ENCODE measurements around the gene ANKLE1.

Gene ANKLE1

DNA sequence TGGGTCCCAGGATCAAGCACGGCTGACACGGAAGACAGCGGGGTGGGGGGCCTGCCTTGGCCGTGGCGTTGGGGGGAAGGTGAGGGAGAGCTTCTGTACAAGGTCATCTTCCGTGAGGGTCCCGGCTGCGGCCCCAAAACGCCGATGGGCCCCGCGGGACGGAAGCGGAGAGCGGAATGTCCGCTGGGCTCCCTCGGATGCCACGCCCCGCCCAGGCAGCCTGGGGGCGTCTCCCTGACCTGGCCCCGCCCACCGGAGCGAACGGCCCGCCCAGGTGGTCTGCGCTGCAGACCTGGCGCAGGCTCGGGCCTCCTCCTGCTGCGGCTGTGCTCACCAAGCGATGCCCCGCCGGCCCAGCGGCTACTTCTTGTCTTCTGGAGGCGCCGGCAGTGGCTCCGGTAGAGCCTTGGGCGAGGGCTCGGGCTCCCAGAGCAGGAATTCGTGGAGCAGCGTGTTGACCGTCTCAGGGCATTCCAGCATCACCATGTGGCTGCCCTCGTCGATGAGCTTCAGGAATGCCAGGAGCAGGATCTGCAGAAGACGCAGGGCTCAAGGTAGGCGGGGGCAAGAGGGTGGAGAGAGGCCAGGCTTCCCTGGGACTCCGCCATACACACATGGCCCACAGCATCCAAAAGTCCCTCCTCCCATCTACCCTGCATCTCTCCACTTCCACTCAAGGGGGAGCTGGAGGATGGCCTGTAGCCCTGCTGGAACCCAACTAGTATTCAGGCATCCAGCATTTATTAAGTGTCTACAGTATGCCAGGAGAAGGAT, 10.8 kb downstream of the ANKLE1 start (continued):
- TF ChIP-seq, protein P1, sequence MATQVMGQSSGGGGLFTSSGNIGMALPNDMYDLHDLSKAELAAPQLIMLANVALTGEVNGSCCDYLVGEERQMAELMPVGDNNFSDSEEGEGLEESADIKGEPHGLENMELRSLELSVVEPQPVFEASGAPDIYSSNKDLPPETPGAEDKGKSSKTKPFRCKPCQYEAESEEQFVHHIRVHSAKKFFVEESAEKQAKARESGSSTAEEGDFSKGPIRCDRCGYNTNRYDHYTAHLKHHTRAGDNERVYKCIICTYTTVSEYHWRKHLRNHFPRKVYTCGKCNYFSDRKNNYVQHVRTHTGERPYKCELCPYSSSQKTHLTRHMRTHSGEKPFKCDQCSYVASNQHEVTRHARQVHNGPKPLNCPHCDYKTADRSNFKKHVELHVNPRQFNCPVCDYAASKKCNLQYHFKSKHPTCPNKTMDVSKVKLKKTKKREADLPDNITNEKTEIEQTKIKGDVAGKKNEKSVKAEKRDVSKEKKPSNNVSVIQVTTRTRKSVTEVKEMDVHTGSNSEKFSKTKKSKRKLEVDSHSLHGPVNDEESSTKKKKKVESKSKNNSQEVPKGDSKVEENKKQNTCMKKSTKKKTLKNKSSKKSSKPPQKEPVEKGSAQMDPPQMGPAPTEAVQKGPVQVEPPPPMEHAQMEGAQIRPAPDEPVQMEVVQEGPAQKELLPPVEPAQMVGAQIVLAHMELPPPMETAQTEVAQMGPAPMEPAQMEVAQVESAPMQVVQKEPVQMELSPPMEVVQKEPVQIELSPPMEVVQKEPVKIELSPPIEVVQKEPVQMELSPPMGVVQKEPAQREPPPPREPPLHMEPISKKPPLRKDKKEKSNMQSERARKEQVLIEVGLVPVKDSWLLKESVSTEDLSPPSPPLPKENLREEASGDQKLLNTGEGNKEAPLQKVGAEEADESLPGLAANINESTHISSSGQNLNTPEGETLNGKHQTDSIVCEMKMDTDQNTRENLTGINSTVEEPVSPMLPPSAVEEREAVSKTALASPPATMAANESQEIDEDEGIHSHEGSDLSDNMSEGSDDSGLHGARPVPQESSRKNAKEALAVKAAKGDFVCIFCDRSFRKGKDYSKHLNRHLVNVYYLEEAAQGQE (tag by site-specific recombination; IDR thresholded peaks at IDR 0.05), result no peak
- no peak for TF ChIP-seq ZNF324 (tag by site-specific recombination; IDR thresholded peaks at IDR 0.05)
- TF ChIP-seq ZNF600 (tag by site-specific recombination; IDR thresholded peaks at IDR 0.05), result 0 out of 2 replicates have a peak, but pooled peaks have one; percentile 31
- TF ChIP-seq, protein P2, sequence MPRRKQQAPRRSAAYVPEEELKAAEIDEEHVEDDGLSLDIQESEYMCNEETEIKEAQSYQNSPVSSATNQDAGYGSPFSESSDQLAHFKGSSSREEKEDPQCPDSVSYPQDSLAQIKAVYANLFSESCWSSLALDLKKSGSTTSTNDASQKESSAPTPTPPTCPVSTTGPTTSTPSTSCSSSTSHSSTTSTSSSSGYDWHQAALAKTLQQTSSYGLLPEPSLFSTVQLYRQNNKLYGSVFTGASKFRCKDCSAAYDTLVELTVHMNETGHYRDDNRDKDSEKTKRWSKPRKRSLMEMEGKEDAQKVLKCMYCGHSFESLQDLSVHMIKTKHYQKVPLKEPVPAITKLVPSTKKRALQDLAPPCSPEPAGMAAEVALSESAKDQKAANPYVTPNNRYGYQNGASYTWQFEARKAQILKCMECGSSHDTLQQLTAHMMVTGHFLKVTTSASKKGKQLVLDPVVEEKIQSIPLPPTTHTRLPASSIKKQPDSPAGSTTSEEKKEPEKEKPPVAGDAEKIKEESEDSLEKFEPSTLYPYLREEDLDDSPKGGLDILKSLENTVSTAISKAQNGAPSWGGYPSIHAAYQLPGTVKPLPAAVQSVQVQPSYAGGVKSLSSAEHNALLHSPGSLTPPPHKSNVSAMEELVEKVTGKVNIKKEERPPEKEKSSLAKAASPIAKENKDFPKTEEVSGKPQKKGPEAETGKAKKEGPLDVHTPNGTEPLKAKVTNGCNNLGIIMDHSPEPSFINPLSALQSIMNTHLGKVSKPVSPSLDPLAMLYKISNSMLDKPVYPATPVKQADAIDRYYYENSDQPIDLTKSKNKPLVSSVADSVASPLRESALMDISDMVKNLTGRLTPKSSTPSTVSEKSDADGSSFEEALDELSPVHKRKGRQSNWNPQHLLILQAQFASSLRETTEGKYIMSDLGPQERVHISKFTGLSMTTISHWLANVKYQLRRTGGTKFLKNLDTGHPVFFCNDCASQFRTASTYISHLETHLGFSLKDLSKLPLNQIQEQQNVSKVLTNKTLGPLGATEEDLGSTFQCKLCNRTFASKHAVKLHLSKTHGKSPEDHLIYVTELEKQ (tag by site-specific recombination; IDR thresholded peaks at IDR 0.05; ENCODE audit: borderline replicate concordance), result no peak
- TF ChIP-seq ZNF174 (tag by site-specific recombination; IDR thresholded peaks at IDR 0.05), result no peak
- no peak for TF ChIP-seq GLIS1 (tag by site-specific recombination; IDR thresholded peaks at IDR 0.05)
- TF ChIP-seq, protein P3, sequence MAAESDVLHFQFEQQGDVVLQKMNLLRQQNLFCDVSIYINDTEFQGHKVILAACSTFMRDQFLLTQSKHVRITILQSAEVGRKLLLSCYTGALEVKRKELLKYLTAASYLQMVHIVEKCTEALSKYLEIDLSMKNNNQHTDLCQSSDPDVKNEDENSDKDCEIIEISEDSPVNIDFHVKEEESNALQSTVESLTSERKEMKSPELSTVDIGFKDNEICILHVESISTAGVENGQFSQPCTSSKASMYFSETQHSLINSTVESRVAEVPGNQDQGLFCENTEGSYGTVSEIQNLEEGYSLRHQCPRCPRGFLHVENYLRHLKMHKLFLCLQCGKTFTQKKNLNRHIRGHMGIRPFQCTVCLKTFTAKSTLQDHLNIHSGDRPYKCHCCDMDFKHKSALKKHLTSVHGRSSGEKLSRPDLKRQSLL (tag by site-specific recombination; IDR thresholded peaks at IDR 0.05), result peak; percentile 61; the same call in 1 of the 2 replicates
- TF ChIP-seq KLF9 (tag by site-specific recombination; IDR thresholded peaks at IDR 0.05; ENCODE audit: low read depth), result no peak
- no peak for TF ChIP-seq MYNN (tag by site-specific recombination; IDR thresholded peaks at IDR 0.05; ENCODE audit: borderline replicate concordance)
- TF ChIP-seq ZNF792 (tag by site-specific recombination; IDR thresholded peaks at IDR 0.05), result peak; percentile 99
- no peak for TF ChIP-seq ZNF558 (tag by site-specific recombination; IDR thresholded peaks at IDR 0.05)

DNA sequence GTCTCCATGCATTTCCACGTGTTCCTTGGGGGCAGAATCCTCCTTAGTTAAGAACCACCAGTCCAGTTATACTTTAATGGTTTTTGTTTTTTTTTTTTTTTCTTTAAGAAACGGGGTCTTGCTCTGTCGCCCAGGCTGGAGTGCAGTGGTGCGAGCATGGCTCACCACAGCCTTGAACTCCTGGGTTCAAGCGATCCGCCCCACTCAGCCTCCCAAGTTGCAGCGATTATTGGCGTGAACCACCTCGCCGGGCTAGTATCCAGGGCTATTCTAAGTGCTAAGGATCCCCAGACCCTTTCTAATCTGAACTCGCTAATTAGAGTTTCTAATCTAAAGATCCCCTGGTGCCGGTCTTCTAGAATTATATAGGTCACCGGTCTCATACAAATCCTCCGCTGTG, 11.9 kb downstream of the ANKLE1 start:
- CTCF ChIA-PET, result interaction anchor here (0.6 to 1.8 kb wide), 5 partner anchors 10 to 137 kb away, joined by 3 to 9 read pairs (median 4); partner anchors contain the start of genes ABHD8 and MRPL34
- peaks cover 0 to 37% of the 10 kb centered on the region in 2 experiments; a peak in 2 of 3 replicates for H3K36me3 ChIP-seq (ENCODE audit: control insufficient read depth in 2 of 2, insufficient read depth in 1 of 2, low read length in 2 of 2)
- TF ChIP-seq ZNF473 (tag by site-specific recombination; IDR thresholded peaks at IDR 0.05) (no peak), TCF7L2 (IDR thresholded peaks at IDR 0.05; ENCODE audit: borderline replicate concordance, low read depth, low read length) (no peak), ZSCAN23 (tag by site-specific recombination; IDR thresholded peaks at IDR 0.05) (no peak), ZFHX2 (tag by site-specific recombination; conservative IDR thresholded peaks at IDR 0.05) (no peak), ZNF785 (tag by site-specific recombination; IDR thresholded peaks at IDR 0.05) (no peak), ZNF19 (tag by site-specific recombination; IDR thresholded peaks at IDR 0.05; ENCODE audit: low read depth) (no peak), ZNF510 (tag by site-specific recombination; IDR thresholded peaks at IDR 0.05; ENCODE audit: insufficient replicate concordance) (no peak), ZNF354C (tag by site-specific recombination; IDR thresholded peaks at IDR 0.05; ENCODE audit: borderline replicate concordance, low read depth) (no peak), ZNF350 (tag by site-specific recombination; IDR thresholded peaks at IDR 0.05) (no peak)
- H3K4me3 ChIP-seq (ENCODE audit: low read depth, low read length), result no peak overlapping the region
- no peaks in the 10 kb centered on the region for H3K4me1 ChIP-seq (ENCODE audit: control insufficient read depth, insufficient read depth, low read length)
- no peak overlapping the region for H3K27ac ChIP-seq (ENCODE audit: extremely low read depth, low read depth, low read length)
- no peaks in the 10 kb centered on the region for H3K9me3 ChIP-seq (ENCODE audit: control insufficient read depth, insufficient read depth, low read depth, low read length)
- POLR2A ChIA-PET, result interaction anchor here (0.8 to 1.4 kb wide), 2 partner anchors 12 to 40 kb away, joined by 3 to 8 read pairs; partner anchors contain the start of gene MRPL34

All from HEK293 (cell line).